SHP77 (cell line): ENCODE results near the gene ROPN1.

Experiments used
- DNase-seq, 2 experiments: peaks; one replicate each; lab custom pipeline; 2025; lab: John Stamatoyannopoulos, UW

ROPN1 gene

DNA sequence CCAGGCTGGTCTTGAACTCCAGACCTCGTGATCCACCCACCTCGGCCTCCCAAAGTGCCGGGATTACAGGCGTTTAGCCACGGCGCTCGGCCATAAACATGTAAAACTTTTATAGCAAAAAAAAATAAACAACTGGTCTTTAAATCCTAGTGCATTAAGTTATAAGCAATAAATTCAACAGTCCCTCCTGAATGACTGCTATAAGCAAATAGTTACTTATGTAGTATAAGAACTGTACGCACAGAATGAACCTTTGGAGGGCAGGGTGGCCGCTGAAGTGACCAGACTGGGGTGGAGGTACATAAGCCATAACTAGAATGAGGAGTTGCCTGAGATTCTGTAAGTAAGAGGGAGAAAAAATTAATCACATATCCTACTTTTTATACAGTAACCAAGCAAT lies 43.5 kb downstream of the ROPN1 start:
- no peak for DNase-seq

DNA sequence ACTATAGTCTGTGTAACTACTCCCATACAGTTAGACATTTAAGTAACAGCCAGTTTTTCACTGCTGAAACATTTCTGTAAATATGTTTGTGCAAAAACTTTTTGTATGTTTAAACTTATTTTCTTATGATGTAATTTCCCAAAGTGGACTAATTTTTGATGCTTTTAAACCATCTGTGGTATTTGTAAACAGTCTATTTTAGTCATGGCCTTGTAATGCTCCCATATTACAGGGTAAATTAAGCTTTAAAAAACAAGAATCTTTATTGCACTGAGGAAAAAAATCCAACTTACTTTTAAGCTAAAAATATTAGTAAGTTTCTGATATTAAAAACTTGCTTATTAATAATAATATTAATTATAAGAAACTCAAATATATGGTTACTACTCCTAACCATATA lies 44.4 kb downstream of the ROPN1 start:
- no peak for DNase-seq

DNA sequence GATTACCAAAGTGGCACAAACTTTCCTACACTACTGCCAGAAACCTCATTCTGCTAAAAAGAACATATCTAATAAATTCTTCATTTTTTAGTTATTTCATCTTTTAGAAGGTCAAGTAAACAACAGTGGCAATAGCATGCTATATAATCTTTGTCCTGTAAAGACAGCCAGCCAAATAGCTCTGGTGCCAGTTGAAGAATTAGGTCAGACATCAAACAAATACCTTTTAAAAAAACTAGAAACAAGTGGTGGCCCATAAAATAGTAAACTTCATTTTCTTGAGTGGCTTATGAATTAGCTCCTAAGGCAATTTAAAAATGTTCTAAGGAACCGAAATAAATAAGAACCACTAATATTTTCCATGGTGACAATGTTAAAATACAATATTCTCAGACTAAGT lies 50.4 kb downstream of the ROPN1 start:
- DNase-seq = no peak

DNA sequence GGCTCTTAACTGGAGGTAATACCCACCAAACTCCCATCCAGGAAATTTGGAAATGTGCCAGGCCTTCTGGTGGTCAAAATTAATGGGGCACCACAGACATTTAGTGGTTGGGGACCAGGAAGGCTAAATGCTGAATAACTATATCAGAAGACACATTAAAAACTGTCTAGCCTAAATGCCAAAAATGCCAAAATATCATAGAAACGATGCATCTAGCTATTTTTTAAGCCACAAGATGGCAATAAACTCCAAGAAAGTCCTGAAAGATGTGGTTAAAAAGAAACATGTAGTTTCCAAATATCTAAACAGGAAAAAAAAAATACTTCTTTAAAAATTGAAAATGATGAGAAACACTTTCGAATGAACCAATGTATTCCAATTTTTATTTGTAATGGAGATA lies 50.8 kb downstream of the ROPN1 start:
- DNase-seq = no peak

DNA sequence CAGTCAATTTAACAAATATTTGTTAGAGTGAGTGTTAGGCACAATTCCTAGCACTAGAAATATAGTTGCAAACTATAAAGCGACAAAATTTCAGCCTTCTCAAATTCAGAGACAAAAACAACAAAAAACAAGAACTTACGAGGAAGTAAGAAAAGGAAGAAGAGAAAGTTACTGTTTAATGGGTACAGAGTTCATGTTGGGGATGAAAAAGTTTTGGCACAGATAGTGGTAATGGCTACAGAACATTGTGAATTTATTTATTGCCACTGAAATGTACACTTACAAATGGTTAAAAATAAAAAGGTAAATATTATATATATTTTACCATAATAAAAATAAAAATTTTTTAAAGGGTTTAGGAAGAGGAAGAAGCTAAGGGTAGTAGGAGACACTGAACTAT lies 52.2 kb downstream of the ROPN1 start:
- DNase-seq = no peak

DNA sequence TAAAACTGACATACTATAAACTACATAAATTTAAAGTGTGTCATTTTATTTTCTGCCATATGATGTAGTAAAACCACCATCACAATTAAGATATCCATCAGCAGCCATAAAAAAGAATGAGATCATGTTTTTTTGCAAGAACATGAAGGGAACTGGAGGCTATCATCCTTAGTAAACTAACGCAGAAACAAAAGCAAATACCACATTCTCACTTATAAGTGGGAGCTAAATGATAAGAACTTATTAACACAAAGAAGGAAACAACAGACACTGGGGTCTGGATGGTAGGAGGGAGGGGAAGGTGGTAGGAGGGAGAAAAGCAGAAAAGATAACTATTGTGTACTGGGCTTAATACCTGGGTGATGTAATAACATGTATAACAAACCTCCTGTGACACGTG lies 55.5 kb downstream of the ROPN1 start:
- no peak for DNase-seq

DNA sequence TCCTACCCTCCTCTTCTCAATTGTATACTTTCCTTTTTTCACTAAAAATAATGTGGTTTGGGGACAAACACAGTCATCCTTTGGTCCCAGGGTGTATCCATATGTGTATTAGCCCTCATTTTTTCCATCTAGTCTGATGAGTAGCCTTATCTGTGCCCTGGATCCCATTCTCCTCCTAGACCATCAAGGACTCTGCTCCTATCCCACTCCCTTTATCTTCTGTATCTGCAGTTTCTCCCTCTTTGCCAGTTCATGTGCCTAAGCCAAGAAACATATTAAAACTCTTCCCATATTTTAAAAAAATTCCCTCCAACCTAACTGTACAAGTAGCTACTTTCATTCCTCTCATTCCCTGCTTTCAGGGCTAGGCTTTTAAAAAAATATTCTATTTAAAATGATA lies 56.1 kb downstream of the ROPN1 start:
- no peak for DNase-seq

DNA sequence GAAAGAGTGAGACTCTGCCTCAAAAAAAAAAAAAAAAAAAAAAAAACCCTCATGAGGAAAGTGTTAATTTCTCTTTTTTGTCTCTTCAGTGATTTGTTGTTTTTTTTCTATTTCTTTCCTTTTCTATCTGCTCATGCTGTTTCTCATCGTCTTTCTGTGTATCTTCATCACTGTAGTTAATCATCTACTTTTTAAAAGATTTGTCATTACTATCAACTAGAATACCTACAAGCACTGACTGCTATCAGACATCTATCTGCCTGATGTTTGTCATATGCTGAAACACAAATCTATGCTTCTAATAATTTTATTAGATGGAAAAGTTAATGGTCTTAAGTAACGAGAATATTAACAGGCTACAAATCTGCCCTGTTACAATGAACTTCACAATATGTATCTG lies 57.7 kb downstream of the ROPN1 start:
- no peak for DNase-seq

DNA sequence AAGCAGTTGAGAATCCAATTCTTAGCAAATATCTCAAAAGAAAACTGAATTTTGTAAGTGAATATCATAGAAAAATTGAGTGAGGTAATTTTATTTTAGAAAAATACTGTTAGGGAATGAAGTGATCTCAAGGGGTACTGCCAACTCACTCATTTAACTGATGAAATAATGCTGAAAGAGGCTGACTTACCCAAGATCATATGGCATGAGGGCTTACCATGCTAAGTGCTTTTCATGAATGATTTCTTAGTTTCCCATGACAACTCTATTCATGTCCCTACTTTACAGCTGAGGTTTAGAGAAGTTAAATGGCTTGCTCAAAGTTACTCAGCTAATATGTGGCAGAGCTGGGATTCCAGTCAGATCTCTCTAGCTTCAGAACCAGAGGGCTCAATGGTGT lies 61.5 kb downstream of the ROPN1 start:
- no peak for DNase-seq

DNA sequence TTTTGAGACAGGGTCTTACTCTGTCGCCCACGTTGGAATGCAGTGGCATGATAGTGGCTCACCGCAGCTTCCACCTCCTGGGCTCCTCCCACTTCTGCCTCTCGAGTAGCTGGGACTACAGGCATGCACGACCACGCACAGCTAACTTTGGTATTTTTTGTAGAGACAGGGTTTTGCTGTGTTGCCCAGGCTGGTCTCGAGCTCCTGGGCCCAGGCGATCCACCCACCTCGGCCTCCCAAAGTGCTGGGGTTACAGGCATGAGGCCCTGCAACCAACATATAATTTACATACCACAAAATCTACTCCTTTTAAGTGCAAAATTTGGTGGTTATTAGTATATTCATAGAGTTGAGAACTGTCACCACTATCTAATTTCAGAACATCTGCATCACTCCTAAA lies 62.6 kb downstream of the ROPN1 start:
- no peak for DNase-seq

DNA sequence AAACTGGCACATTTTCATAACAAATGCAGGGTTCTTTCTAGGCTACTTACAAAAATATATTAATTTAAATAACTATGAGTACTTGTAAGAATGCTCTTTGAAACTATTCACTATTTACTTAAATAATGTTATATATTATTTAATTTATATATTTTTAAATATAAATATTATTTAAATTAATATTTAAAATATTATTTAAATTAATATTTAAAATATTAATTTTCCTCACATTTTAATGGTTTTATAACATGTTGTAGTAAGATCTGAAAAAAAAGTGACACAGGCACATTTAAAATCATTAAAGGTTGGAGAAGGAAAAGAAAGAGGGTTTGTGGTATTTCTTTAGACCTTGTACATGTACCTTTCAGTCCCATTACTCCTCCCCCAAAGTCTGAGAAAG lies 65.5 kb downstream of the ROPN1 start:
- no peak for DNase-seq

DNA sequence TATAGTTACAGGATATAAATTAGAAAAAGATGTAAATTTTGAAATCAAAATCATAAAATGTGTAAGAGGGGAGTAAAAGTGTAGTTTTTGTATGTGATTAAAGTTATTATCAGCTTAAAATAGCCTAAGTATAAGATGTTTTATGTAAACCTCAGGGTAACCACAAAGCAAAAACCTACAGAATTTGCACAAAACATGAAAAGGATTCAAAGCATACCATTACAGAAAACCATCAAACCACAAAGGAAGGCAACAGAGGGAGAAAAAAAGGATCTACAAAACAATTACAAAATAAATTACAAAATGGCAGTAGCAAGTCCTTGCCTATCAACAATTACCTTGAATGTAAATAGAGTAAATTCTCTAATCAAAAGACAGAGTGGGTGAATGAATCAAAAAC lies 71.1 kb downstream of the ROPN1 start:
- no peak for DNase-seq

DNA sequence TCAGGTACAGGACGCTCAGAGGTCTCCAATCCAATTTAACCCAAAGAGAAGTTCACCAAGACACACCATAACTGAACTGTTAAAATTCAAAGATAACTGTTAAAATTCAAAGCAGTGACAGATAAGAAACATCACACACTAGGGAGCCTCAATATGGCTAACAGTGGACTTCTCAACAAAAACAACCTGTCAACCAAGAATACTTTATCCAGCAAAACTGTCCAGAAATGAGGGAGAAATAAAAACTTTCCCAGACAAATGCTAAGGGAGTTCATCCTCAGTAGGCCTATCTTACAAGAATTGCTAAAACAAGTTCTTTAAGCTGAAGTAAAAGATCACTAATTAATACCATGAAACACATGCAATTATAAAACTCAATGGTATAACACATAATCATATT lies 71.5 kb downstream of the ROPN1 start:
- no peak for DNase-seq

DNA sequence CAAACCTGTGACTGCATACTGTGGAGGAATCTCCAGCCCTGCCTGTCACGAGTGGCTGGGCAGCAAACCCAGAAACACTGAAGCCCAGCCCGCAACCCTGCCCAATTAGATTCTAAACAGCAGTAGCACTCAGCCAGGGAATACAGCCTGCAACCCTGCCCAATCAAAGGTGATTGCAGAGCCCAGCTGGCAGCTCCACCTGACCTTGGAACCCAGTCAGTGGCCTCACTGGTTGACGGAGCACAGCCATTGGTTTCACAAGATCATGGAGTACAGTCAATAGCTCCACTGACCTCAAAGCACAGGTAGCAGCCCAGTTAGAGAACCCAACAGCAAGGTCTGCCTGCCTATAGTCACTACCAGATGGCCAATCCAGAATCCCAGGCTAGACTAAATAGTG lies 72.6 kb downstream of the ROPN1 start:
- no peak for DNase-seq
